Measurements from ENCODE around the gene APBA1.

APBA1 gene

GRCh38 chr9:69474821-69475220 lies 197.3 kb downstream of the APBA1 start:
- no peak for TF ChIP-seq CTCF (conservative IDR thresholded peaks at IDR 0.05)
- no peak for TF ChIP-seq ZFX (IDR thresholded peaks at IDR 0.05)
- H3K27ac ChIP-seq: no peak overlapping the region

- no peak for TF ChIP-seq CTCF (conservative IDR thresholded peaks at IDR 0.05)
- no peak for TF ChIP-seq ZFX (IDR thresholded peaks at IDR 0.05)
- H3K27ac ChIP-seq: no peak overlapping the region
These were observed 200.0 kb downstream of the APBA1 start for GRCh38 chr9:69472101-69472620.

GRCh38 chr9:69471433-69471832 lies 200.7 kb downstream of the APBA1 start:
- H3K27ac ChIP-seq: no peak overlapping the region
- TF ChIP-seq ZFX (IDR thresholded peaks at IDR 0.05) (no peak), CTCF (conservative IDR thresholded peaks at IDR 0.05) (no peak)

- H3K27ac ChIP-seq: no peak overlapping the region
- TF ChIP-seq ZFX (IDR thresholded peaks at IDR 0.05) (no peak; the same call in 1 of the 2 replicates), CTCF (conservative IDR thresholded peaks at IDR 0.05) (no peak)
These were observed 201.8 kb downstream of the APBA1 start for GRCh38 chr9:69470186-69470977.

DNA sequence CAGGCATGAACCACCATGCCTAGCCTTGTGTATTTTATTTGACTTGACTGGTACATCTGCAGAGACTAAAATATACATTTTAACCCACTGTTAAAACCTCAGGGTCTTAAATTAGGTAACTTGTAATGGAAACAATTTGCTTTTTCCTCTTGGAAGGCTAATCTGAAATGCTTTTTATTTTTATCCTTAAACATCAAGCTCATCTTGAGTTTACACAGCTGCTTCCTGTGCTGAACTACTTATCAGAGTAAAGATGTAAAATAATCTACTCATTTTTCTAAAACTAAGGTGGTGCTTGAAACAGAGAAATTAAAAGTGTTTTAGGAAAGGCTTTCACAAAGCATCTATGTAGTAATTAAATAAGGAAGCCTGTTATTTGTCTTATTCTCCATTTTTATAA lies 203.0 kb downstream of the APBA1 start:
- no peak overlapping the region for H3K27ac ChIP-seq
- no peak for TF ChIP-seq CTCF (conservative IDR thresholded peaks at IDR 0.05)
- TF ChIP-seq ZFX (IDR thresholded peaks at IDR 0.05): no peak

- no peak overlapping the region for H3K27ac ChIP-seq
- TF ChIP-seq CTCF (conservative IDR thresholded peaks at IDR 0.05): no peak
- TF ChIP-seq ZFX (IDR thresholded peaks at IDR 0.05): no peak
These were observed 203.8 kb downstream of the APBA1 start for GRCh38 chr9:69468380-69468779.

GRCh38 chr9:69466151-69466550 lies 206.0 kb downstream of the APBA1 start:
- H3K27ac ChIP-seq: no peak overlapping the region
- TF ChIP-seq ZFX (IDR thresholded peaks at IDR 0.05) (no peak), CTCF (conservative IDR thresholded peaks at IDR 0.05) (no peak)

All from C4-2B (cell line).